ENCODE measurements around the gene ST6GALNAC6. TPM values are rescaled to one million over a fixed set of nuclear protein-coding genes. Genes with fewer than 3 reads are reported as not detected.

Gene ST6GALNAC6
- polyA plus RNA-seq, 1 donor from 2014 or later: 44.2 TPM

GRCh38 chr9:127852829-127853228 lies 46.6 kb downstream of the ST6GALNAC6 start:
- Histone ChIP-seq H2AFZ (ENCODE audit: low read depth, low read length) (no peak overlapping the region), H3K27me3 (ENCODE audit: insufficient read depth, low read depth, low read length) (no peaks in the 10 kb centered on the region), H3F3A (ENCODE audit: insufficient read depth, low read length, poor library complexity, severe bottlenecking) (no peaks in the 10 kb centered on the region), H3K4me3 (ENCODE audit: low read length) (no peak overlapping the region), H3K79me2 (replicated peaks; ENCODE audit: insufficient read depth, low read length) (no peaks in the 10 kb centered on the region), H3K4me2 (ENCODE audit: low read length) (no peak overlapping the region), H3K36me3 (ENCODE audit: insufficient read depth, low read length) (no peaks in the 10 kb centered on the region), H3K9me3 (ENCODE audit: low read length) (no peaks in the 10 kb centered on the region), H4K20me1 (ENCODE audit: insufficient read depth) (no peaks in the 10 kb centered on the region), H3K9me2 (ENCODE audit: insufficient read depth, low read length) (no peaks in the 10 kb centered on the region), H3K27ac (ENCODE audit: low read length) (no peak overlapping the region), H3K9ac (ENCODE audit: low read length) (no peak overlapping the region)
- TF ChIP-seq CTCF (IDR thresholded peaks at IDR 0.05; ENCODE audit: poor library complexity, severe bottlenecking): no peak
- no peak for TF ChIP-seq EP300 (conservative IDR thresholded peaks at IDR 0.05; ENCODE audit: poor library complexity, severe bottlenecking)
- TF ChIP-seq REST (IDR thresholded peaks at IDR 0.05; ENCODE audit: borderline replicate concordance): no peak
- no peak for TF ChIP-seq RAD21 (conservative IDR thresholded peaks at IDR 0.05)
- no peak for TF ChIP-seq SMC3 (conservative IDR thresholded peaks at IDR 0.05; ENCODE audit: poor library complexity)
- no peak for TF ChIP-seq POLR2AphosphoS5 (IDR thresholded peaks at IDR 0.05)
- no peak for TF ChIP-seq TAF1 (IDR thresholded peaks at IDR 0.05; ENCODE audit: low read depth)
- no peak for TF ChIP-seq EZH2 (IDR thresholded peaks at IDR 0.05; ENCODE audit: borderline replicate concordance, insufficient read depth, low read length, poor library complexity, severe bottlenecking)
- no peak for TF ChIP-seq MXI1 (conservative IDR thresholded peaks at IDR 0.05; ENCODE audit: poor library complexity, severe bottlenecking)

GRCh38 chr9:127850286-127850830 lies 49.0 kb downstream of the ST6GALNAC6 start:
- H3K9ac ChIP-seq (ENCODE audit: low read length): no peak overlapping the region

More at GRCh38 chr9:127850286-127850830, 49.0 kb downstream of the ST6GALNAC6 start:
- no peaks in the 10 kb centered on the region for H3F3A ChIP-seq (ENCODE audit: insufficient read depth, low read length, poor library complexity, severe bottlenecking)
- H3K4me3 ChIP-seq (ENCODE audit: low read length): no peak overlapping the region
- no peak overlapping the region for H3K27ac ChIP-seq (ENCODE audit: low read length)
- no peaks in the 10 kb centered on the region for H3K9me2 ChIP-seq (ENCODE audit: insufficient read depth, low read length)
- no peaks in the 10 kb centered on the region for H3K79me2 ChIP-seq (replicated peaks; ENCODE audit: insufficient read depth, low read length)
- H3K9me3 ChIP-seq (ENCODE audit: low read length): no peaks in the 10 kb centered on the region
- no peak overlapping the region for H3K4me2 ChIP-seq (ENCODE audit: low read length)
- H3K27me3 ChIP-seq (ENCODE audit: insufficient read depth, low read depth, low read length): no peaks in the 10 kb centered on the region
- TF ChIP-seq MXI1 (conservative IDR thresholded peaks at IDR 0.05; ENCODE audit: poor library complexity, severe bottlenecking): no peak
- TF ChIP-seq EZH2 (IDR thresholded peaks at IDR 0.05; ENCODE audit: borderline replicate concordance, insufficient read depth, low read length, poor library complexity, severe bottlenecking): no peak
- no peak for TF ChIP-seq POLR2AphosphoS5 (IDR thresholded peaks at IDR 0.05)
- TF ChIP-seq CTCF (IDR thresholded peaks at IDR 0.05; ENCODE audit: poor library complexity, severe bottlenecking): no peak
- no peak for TF ChIP-seq REST (IDR thresholded peaks at IDR 0.05; ENCODE audit: borderline replicate concordance)
- no peak for TF ChIP-seq SMC3 (conservative IDR thresholded peaks at IDR 0.05; ENCODE audit: poor library complexity)
- TF ChIP-seq RAD21 (conservative IDR thresholded peaks at IDR 0.05): no peak
- TF ChIP-seq EP300 (conservative IDR thresholded peaks at IDR 0.05; ENCODE audit: poor library complexity, severe bottlenecking): no peak
- TF ChIP-seq TAF1 (IDR thresholded peaks at IDR 0.05; ENCODE audit: low read depth): no peak
- no peaks in the 10 kb centered on the region for H3K36me3 ChIP-seq (ENCODE audit: insufficient read depth, low read length)
- H2AFZ ChIP-seq (ENCODE audit: low read depth, low read length): no peak overlapping the region
- no peaks in the 10 kb centered on the region for H4K20me1 ChIP-seq (ENCODE audit: insufficient read depth)

Measured in neural cell (in vitro differentiated cells).